GM18502 (cell line): ENCODE results near the gene DRICH1.
"Not testable (repeated sequence)": the region's sequence is repeated elsewhere in the genome, so short reads cannot be mapped to it uniquely, and the experiment has no call there.

Experiments
- ATAC-seq: cut with Tn5 transposase; IDR thresholded peaks from one replicate; pipeline ENCODE4 v1.9.1; 2021; ENCODE audit warnings: mild to moderate bottlenecking; ENCODE audit not compliant: unreplicated experiment, poor library complexity

DRICH1 gene

DNA sequence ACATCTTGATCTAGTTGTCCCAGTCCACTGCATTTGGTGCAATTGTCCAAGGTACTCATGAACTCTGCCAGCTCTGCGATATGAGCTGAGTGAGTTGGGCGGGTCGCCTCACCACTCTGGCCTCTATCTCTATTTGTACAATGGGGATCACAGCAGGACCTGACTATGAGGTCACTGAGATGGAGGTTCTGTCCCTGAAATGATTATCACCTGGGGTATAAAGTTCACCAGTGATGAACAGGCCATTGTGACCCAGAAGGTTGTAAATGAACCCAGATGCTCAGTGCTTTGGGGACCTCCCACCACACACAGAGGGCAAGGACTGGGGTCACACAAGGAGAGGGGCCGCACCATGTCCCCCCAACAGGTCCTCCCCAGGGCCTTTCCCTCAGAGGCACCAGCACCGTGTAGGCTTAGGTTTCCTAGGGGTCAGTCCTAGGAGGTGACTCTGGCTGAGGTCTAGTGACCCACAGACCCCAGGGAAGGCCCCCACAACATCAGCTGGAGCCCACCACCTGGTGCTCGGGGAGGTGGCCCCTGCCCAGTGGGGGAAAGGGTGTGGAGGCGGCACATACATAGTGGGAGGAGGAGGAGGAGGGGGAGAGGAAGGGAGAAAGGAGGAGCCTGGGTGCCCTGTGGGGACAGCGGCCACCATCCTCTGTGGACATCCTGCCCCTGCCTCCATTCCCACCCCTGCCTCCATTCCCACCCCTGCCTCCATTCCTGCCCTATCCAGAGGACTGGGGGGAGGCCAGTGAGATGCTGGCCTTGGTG is 27.0 kb downstream of the DRICH1 start:
- no peak for ATAC-seq

DNA sequence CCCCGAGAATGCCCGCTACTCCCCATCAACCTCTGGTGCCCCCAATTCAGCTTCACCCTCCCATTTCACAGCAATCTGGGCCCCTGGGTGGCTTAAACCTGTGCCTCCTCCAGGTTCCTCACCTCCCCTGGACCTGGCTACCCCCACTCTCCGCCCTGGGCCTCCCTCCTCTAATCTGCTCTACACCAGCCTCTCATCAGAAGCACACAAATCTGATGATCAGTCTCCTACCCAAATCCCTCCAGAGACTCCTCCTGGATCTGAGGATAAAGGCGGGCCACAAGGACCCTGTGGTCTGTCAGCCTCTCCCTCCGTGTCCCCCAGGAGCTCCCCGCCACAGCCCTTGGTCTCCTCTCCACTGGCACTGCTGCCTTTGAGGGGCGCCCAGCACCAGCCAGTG is 28.9 kb downstream of the DRICH1 start:
- no peak for ATAC-seq

DNA sequence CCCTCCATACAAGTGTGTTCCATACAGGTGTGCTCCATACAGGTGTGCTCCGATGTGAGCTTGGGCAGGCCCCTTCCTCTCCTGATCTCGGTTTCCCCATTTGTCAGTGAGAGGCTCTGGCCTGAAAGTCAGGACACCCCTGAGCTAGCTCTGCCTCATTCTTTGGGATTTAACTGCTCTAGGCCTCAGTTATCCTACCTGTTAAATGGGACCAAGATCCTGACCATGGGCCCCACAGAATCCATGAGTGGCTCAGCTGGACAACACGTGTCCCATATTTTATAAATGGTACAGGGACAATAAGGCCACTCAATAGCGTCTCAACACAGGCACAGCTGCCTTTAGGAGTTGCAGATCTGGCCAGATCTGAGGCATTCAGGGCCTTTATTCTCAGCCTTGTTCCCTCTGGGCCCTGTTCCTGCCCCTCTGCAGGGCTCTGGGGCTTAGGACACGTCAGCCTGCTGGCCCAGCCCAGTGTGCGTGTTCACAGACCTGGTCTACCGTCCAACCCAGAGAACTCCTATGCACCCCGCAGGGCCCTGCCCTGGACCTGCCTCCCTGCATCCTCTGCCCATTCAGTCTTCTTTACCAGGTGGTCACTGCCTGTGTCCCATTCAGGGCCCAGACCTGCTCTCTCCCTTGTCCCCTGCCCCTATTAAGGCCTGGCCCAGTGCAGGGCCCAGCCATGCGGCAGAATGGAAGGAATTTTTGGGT is 33.2 kb downstream of the DRICH1 start:
- no peak for ATAC-seq

DNA sequence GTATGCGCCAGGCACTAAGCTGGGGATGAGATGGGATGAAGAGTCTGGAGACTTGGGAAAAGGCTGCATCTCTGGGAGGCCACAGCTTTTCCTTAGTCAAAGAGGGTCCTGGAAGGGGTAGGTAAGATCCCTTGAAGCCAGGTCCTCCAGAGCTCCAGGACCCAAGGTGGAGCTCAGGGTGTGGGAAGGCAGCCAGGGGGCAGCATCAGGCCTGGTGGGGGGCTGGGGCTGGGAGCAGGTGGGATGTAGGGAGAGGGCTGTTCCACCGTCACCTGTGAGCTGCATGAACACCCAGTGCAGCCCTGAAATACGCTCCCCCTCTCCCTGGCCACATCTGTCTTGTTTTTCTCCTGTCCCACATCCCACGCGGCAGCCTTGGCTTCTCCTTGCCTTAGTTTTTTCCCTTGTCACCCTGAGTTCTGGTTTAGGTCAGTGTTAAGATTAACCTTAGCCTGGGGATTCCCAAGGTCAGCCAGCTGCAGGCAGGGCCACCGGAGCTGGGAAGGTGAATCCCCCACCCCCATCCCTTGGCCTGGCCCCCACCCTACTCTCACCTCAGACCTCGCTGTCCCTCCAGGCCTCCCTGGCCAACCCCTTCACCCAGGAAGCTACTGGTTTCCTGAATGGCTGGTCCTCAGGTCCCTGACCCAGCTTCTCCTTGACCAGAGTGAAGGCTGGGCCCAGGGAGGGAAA is 34.4 kb downstream of the DRICH1 start:
- ATAC-seq: not testable (repeated sequence)

DNA sequence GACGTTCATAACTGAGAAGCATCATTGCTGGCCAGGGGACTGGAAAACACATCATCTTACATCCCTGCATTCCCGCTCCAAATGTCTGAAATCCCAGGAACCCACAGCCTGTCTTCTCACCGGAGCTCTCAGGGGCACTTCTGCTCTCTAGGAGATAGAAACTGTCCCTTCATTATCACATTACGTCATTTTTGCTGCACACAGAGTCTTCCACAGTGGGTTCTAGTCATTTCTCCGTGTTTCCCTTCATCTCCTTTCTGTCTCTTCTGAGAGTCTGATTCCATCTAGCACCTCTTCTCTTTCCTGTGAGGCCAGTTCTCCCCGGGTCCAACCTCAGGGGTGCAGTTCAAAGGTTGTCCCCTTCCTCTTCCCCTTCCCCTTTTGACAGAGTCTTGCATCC is 36.2 kb downstream of the DRICH1 start:
- ATAC-seq: not testable (repeated sequence)

DNA sequence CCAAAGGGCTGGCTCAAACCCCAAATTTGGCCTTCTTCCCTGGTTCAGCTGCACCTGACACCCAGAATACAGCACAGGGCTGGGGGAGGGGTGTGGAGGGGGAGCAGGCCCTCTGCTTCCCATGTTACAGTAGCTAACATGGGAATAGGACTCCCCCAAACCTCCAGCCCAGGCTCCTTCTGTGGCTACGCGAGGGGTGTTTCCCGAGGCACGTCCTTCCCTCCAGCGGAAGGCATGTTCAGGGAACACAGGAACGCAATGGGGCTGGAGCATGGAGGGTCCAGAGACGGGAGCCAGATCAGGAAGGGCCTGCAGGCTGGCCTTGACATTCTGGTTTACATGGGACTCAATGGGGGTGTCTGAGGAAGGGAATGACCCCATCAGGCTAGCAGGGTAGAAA is 40.3 kb downstream of the DRICH1 start:
- no peak for ATAC-seq

DNA sequence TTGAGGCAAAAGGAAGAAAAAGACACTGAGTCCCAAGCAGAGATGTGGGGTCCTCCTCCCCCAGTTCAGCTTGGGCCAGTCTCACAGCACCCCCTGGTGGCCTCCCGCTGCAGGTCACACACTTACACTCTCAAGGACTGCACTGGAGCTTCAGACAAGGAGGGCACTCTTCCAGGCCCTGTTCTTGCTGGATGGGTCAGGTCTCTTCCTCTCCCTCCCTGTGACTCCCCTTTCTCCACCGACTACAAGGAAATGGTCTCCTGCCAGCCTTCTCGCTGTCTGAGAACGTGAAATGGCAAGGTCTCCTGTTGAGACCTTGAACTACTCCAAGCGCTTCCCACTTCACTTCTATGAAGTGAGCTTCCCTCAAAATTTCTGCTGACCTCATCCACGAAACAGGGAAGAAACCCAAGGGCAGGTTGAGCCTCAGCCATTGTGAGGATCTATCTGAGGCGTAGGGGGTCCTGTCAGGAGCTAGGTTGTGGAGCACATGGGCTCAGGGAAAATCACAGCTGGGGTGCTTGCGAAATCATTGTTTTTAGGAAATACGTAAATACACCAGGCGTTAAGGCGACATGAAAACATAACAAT is 40.8 kb downstream of the DRICH1 start:
- ATAC-seq: no peak

DNA sequence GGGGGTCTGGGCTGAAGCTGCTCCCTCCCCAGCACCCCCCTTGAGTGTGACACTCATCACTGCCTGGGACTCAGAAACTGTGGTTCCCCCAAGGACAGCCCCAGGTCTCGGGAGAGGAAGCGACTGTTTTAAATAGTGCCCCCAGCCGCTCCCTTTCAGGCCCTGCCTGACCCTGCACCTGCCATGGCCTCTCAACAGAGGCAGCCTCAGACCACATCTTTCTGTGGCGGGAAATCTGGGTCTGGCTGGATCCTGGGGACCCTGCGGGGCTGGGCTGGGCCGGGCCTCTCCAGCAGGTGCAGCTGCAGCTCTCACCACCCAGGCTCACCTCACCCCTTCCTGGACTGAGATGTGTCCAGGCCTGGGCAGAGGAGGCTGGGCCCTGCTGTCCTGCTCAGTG is 48.3 kb downstream of the DRICH1 start:
- ATAC-seq: no peak

DNA sequence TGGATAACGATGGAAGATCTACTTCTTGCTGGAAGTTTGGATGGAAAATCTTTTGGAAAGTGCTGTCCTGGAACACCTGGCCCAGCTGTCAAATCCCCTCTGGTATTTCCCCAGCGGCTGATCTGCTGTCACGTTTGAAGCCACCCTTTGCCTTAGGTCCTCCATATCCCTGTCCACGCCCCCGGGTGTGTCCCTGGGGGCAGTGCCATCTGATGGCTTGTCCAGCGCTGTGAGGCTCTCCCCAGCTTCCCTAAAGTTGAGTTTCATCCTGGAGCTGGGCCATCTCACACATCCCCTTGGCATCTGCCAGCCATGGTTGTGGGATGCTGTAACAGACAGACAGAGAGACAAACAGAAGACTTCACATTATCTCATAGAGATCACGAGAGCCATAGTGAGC is 49.0 kb downstream of the DRICH1 start:
- ATAC-seq: no peak

DNA sequence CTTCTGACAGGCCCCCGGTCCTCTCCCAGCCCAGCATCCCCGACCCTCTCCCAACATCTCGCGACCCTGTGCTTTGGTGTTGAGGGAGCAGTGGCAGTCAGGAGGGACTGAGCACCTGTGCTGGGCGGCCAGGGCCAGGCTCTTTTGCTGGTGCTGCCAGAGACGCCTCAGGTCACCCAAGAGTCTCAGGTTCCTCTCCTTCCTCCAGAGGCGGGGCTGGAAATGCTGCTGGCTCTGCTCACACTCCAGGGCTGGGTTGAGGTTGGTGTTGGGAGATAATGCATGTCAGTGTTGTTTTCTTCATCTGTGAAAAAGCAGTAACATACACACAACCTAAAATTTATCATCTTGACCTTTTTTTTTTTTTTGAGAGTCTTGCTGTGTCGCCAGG is 50.9 kb downstream of the DRICH1 start:
- ATAC-seq: no peak

DNA sequence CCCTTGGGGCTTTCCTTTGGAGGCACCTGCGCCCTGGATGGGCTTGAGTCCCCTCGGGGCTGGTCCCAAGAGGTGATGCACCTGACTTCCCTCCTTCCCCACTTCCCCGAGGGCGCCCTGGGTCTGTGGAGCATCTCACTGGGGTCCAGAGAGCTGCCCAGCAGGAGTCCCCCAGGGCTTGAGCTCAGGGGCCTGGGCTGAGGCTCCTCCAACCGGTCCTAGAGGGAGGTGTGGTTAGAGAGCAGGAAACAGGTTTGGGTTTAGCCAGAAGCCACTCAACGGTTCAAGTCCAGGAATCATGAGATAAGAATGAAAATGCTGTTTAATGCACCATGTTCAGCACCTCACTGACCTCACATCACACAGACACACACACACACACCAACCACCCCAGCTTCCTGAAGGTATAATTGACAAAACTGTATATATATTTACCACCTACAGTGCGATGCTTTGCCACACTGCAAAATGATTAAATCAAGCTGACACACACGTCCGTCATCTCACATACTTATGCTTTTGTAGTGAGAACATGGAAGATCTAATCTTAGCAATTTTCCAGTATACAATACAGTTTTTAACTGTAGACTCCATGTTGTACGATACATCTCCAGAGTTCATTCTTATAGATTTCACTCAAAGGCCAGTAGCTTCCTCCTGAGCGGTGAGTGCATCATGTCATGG is 51.4 kb downstream of the DRICH1 start:
- ATAC-seq: no peak

DNA sequence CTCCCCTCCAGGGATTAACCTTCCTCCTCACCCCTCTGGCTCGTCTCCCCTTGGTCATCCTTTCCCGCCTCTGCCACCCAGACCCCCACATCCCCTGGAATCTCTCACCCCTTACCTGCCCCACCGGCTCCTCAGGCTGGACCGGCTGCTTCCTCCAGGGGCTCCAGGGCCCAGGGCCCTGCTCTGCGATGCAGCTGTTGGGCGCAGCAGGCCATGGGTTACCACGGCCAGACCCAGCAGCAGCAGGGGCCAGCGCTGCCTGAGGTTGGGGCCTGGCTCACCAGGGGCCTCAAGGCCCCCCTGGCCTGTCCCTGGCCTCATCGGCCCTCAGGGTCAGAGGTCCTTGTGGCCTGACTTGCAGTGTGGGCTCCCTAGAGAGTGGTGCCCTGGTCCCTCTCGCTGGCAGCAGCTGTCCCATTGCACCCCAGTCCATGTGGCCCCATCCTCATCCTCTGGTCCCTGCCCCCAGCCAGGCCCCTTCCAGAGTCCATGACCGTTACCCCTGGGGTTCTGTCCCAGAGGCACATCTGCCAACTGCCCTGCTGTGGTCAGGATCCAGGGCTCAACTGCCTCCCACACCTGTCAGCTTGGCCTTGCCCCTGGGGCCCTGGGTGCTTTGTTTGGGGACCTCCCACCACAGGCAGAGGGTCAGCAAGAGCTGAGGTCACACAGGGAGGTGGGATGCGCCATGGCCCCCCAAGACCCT is 52.1 kb downstream of the DRICH1 start, which contains the start of gene IGLL1:
TSS of gene IGLL1 (minus strand) at position 421 of the 706 bp plus-strand sequence. CDS start at position 321, 100 bp downstream.
- no peak for ATAC-seq

DNA sequence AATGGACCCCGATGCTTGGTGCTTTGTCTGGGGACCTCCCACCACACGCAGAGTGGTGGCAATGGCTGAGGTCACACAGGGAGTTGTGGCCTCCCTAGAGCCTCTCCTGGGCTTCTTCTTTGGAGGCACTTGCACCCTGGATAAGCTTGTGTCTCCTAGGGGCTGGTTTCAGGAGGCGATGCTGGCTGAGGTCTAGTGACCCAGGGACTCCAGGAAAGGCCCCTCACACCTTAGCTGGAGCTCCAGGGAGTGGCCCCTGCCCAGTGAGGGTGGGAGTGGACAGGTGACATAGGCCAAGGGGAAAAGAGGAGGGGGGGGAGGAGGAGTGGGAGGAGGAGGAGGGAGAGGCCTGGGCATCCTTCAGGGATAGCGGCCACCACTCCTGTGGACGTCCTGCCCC is 52.8 kb downstream of the DRICH1 start:
- ATAC-seq: no peak

DNA sequence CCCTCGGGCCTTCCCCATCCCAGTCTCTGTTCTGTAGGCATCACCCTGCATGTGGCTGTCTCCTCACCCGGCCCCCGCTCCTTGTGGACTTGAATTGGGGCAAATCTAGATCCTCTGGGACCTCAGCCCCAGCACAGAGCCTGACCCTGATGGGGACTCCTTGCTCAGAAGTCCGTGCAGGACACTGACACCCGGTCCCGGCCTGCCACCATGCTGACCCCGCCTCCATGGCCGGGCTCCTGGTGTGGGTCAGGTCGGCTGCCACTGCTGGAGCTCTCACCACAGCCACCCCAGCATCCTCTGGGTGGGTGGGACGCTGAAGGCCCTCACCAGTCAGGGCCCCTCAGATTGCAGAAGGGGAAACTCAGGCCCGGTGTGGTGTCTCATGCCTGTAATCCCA is 53.8 kb downstream of the DRICH1 start:
- ATAC-seq: no peak

DNA sequence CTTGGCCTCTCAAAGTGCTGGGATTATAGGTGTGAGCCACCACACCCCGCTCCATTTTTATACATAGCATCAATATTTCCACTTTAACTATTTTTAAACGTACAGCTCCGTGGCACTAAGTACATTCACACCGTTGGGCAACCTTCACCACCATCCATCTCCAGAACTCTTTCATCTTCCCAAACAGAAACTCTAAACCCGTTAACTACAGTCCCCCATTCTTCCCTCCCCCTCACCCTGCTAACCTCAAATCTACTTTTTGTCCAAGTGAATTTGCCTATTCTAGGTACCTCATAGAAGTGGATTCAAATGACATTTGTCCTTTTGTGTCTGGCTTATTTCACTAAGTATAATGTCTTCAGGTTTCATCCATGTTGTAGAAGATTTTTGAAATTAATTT is 55.4 kb downstream of the DRICH1 start:
- no peak for ATAC-seq

DNA sequence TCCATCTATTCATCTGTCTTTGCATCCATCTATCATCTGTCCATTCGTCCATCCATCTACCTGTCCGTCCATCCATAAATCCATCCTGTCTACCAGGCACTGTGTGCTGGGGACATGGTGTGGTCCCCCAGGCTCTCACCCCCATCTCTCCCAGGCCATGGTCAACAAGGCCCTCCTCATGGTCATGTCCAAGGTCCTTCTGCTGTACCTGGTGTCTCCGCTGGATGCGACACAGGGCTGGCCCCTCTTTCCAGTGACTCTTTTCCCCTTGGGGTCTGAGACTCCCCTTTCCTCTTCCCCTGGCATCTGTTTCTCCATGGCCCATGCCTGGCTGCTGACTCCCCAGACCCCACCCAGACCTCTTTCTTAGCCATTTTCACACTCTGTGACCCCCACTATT is 56.5 kb downstream of the DRICH1 start:
- ATAC-seq: no peak

DNA sequence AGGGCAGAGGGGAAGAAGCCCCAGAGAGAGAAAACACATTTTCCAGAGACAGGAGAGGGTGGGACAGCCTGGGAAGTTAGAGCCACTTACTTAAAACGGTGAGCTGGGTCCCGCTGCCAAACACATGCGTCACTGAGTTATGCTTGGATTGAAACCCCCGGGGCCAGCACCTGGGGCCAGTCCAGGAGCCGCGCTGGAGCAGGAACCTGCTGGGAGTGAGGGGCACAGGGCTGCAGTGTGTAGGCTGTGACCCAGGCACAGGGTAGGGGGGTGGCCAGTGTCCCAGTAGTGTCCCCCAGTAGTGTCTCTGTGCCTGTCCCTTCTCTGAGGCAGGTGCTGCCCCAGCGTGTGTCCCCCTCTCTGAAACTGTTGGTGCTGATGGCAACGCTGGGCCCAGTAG is 57.2 kb downstream of the DRICH1 start:
- no peak for ATAC-seq

DNA sequence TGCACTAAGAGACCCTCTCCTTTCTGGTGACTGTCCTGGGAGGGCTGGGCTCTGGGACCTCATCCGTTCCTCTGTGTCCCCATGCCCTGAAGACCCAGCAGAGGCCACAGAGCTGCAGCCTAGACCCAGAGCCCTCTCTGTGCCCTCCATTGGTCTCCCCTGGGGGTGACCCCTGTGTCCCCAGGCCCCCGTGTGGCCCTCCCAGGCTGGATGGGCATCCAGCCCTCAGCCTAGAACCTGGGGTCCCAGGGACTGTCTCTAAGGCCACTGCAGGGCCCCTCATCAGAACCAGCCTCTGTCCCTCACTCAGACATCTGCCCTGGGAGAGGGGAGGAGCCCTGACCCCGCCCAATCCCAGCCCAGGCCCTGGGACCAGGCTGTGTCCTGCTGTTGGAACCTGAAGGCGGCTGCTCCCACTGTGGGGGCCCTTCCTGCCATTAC is 57.7 kb downstream of the DRICH1 start:
- ATAC-seq: no peak

DNA sequence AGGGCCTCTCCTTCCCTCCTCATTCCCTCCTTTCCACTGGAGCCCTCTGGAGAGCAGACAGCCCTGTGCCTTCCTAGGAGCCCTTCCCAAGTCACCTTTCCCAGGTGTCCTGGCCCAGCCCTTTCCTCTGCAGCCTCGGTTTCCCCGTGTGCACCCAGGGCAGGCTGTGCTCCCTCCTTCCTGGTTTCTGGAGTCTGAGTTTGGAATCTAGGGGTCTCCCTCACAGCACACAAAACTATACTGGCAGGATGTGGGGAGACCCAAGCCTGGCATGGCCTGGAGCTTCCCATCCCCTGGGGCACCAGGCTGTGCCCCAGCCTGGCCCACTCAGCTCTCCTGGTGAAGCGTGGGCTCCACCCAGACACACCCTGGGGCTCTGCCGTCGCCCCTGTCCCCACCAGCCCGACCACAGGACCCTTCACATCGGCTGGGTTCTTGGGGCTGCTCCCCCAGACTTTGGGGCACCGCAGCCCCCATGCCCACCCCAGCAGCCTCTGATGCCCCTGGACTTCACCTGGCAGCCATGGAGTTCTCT is 58.4 kb downstream of the DRICH1 start:
- ATAC-seq: not testable (repeated sequence)
